Glomerular visceral epithelial cell (primary cell): ENCODE data around the gene FKBP1C.
"Not testable (repeated sequence)": the region's sequence is repeated elsewhere in the genome, so short reads cannot be mapped to it uniquely, and the experiment has no call there.

ENCODE experiments used
- DNase-seq: peaks from one replicate; pipeline ENCODE4 v3.0.0-alpha.2; 2016; ENCODE audit errors: extremely low spot score

Gene FKBP1C

DNA sequence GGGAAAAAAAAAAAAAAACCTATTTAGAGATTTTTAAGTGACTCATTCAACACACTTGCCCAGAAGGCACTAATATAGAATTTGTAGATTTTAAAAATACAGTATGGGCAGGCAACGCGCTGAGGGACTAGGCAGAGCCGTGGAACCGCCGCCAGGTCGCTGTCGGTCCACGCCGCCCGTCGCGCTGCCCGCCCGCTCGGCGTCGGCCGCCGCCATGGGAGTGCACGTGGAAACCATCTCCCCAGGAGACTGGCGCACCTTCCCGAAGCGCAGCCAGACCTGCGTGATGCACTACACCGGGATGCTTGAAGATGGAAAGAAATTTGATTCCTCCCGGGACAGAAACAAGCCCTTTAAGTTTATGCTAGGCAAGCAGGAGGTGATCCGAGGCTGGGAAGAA is at the start of gene FKBP1C:
TSS of gene FKBP1C (plus strand) at position 127 of the 400 bp plus-strand sequence.
- DNase-seq = not testable (repeated sequence)

DNA sequence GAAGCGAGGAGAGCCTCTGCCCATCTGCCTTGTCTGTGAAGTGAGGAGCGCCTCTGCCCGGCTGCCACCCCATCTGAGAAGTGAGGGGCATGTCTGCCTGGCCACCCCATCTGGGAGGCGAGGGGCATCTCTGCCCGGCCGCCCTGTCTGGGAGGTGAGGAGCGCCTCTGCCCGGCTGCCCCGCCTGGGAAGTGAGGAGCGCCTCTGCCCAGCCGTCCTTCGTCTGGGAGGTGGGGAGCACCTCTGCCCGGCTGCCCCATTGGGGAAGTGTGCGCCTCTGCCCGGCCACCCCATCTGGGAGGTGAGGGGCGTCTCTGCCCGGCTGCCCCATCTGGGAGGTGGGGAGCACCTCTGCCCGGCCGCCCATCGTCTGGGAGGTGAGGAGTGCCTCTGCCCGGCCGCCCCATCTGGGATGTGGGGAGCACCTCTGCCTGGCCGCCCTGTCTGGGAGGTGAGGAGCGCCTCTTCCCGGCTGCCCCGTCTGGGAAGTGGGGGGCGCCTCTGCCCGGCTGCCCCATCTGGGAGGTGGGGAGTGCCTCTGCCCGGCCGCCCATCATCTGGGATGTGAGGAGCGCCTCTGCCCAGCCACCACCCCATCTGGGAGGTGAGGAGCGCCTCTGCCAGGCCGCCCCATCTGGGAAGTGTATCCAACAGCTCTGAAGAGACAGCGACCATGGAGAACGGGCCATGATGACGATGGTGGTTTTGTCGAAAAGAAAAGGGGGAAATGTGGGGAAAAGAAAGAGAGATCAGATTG is 47.0 kb upstream of the FKBP1C start:
- DNase-seq = not testable (repeated sequence)

DNA sequence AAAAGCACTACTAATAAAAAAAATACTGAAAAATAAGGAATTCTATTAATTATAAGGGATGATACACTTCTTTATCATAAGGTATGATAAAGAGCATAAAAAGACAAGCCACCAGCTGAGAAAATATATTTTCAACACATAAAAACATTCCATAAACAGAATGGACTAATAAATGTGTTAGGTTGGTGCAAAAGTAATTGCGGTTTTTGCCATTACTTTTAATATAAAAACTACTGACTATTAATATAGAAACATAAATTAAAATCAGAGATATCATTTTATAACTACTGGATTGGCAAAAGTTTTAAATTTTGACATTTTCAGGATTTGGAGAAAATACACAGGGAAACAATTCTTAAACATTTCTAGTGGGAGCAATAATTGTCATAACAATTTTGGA is 37.1 kb upstream of the FKBP1C start:
- DNase-seq = no peak

DNA sequence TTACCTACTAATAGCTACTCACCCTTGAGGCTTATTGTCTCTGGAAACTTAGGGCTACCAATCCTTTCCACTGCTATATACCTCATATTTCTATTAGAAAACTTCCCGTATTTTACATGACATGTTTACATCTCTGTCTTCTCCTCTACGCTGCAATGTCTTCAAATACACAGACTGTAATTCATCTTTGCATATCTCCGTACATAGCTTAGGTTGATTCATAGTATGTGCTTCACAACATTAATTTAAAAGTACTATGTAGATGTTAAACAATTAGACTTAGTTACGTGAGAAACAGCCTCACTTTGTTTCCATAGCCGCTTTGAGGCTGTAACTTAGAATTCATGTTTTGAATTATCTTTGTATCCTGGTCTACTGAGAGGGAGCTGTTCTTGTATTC is 35.1 kb upstream of the FKBP1C start:
- no peak for DNase-seq

DNA sequence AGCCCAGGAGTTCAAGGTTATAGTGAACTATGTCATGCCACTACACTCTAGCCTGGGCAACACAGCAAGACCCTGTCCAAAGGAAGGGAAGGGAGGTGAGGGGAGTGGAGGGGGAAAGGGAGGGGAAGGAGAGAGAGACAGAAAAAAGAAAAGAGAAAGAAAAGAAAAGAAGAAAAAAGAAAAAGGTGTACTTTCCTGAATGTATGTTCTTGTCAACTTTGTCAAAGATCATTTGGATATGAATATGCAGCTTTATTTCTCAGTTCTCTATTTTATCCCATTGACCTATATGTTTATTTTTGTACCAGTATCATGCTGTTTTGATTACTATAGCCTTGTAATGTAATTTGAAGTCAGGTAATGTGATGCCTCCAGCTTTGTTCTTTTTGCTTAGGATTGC is 30.9 kb upstream of the FKBP1C start:
- DNase-seq = no peak

DNA sequence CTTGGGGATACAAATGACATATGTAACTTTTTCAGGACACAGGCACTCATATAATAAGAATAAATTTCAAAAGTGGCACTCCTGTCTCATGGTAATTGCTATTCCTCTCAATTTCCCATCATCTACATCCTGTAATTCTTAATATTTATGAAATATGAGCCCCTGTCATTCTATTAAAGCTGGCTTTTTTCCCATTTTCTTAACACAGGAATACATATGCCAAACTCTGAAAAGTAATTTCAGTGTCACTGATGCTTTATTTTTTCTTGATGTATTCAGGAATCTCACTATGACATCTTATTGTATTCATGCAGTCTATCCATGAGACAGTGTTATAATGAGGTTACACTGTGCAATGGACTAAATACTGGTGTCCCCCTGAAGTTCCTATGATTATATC is 24.3 kb upstream of the FKBP1C start:
- no peak for DNase-seq

DNA sequence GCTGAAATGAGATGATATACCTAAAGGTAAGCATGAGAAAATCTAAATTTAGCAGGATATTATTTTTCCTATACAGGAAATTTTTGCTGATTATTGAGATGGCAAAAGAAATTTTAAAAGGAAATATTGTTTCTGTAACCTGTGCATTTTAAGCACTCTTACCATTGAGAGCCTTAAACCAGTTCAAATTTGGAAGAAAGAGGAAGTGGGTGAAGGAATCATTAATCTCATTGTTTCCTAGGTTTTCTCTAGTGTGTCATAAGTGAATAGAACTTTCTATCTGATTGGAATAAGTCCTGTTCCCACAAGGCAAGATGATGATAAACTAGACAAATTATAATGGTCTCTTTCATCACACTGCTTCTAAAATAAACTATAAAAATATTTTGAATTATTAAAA is 22.4 kb upstream of the FKBP1C start:
- DNase-seq = no peak

DNA sequence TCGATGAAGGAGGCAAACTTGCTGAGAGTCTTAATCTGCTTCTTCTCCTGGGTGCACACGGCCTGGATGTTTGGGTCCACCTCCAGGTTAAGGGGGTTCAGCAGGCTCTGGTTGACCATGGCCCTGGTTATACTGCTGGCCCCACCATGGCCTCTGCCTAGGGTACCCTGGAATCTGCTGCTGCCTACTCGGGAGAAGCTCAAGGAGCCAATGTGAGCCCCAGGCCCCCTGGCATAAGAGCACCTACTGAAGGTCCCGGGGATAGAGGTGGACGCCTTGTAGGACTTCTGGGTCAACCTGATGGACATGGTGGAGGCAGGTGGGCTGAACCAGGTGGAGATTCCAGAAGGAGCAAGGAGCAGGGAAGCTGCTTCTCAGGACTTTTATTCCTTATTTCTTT is 17.9 kb upstream of the FKBP1C start:
- no peak for DNase-seq

DNA sequence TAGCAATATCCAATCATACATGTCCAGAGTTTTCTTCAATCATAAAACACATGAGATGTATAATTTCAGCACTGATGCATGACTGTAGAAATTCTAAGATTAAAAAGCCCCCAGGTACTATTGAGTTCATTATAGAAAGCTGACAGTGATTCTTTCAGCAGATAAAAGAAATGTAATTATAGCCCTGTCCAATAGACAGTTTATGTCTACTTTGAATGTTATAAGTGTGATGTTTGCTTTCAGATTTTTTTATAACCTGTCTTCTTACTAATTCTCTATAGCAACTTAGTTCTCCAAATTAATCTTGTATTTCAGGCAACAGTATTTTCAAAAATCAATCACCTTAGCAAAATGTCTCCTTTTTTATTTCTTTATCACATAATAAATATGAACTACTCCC is 13.5 kb upstream of the FKBP1C start:
- DNase-seq = no peak

DNA sequence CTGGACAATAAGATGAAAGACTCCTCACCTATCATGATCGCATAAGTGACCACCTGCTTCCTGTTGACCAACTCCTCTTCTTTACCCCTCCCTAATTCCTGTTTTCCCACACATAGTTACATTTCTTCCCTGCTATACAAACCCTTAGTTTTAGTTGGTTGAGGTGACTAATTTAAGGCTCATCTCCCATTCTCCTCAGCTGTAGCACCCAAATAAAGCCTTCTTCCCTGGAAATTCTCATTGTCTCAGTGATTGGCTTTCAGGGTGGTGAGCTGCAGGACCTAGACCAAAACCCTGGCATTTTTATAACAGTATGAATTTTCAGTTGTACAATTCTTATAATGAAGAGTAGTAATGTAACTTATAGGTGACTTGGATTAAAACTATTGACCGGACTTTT is 2.1 kb downstream of the FKBP1C start:
- no peak for DNase-seq

DNA sequence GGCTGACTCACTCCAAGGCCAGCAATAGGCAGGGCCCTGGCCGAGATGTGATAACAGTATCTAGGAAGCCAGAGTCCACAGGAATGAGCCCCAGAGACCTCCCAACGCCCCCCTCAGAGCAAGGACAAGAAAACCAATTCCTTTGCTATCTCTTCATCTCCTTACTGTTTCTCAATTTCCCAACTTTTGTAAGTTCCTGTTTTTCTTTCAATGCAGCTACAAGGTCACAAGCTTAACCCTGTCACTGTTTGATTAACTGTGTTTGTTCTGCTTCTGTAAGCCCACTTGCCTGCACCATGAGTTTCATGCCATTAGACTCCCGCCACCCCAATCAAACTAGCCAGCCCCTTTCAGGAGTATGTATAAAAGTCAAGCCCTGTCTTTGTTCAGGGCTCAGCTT is 3.5 kb downstream of the FKBP1C start:
- DNase-seq = no peak

DNA sequence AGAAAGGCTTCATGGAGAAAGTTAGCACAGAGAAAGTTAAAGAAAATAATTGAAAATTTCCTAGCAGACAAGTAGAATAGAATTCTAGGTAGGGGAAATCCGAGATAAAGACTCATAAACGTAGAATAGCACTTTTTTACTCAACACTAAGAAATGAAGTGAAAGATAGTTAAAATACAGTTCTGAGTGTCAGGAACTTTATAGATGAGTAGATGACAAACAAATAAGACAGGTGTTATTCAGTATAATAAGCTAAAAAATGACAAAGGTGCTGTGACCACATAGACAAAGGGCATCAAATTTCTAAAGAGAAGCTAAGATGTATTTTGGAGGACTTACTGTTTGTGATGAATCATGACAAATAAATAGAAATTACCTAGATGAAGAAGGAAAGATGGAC is 12.9 kb downstream of the FKBP1C start:
- no peak for DNase-seq

DNA sequence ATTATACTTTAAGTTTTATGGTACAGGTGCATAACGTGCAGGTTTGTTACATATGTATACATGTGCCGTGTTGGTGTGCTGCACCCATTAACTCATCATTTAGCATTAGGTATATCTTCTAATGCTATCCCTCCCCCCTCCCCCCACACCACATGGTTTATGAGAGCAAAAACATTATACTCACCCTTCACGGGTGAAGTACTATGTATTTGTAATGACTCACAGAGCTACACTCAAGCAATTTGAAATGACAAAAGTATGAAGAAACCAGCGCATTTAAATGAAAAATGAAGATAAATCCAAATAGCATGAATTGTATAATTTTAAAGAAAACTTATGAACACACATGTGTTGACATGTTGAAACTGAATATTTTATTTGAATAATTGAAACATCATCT is 14.7 kb downstream of the FKBP1C start:
- DNase-seq = peak; percentile 24

DNA sequence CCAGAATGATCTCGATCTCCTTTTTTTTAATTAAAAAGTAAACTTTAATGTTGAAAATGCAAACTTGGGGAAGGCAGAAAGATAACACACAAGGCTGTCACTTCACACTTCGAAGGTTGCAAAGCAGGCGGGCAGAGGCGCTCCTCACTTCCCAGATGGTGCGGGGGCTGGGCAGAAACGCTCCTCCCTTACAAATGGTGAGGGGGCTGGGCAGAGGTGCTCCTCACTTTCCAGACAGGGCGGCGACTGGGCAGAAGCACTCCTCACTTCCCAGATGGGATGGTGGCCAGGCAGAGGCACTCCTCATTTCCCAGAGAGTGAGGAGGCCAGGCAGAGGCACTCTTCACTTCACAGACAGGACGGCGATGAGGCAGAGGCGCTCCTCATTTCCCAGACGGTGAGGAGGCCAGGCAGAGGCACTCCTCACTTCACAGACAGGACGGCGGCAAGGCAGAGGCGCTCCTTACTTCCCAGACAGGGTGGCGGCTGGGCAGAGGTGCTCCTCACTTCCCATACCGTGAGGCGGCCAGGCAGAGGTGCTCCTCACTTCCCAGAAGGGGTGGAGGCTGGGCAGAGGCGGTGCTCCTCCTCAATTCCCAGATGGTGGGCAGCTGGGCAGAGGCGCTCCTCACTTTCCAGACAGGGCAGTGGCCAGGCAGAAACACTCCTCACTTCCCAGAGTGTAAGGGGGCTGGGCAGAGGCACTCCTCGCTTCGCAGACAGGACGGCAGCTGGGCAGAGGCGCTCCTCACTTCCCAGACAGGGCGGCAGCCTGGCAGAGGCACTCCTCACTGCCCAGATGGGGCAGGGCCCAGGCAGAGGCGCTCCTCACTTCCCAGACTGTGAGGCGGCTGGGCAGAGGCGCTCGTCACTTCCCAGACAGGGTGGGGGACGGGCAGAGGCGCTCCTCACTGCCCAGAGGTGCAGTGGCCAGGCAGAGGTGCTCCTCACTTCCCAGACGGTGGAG is 16.9 kb downstream of the FKBP1C start:
- DNase-seq = not testable (repeated sequence)

DNA sequence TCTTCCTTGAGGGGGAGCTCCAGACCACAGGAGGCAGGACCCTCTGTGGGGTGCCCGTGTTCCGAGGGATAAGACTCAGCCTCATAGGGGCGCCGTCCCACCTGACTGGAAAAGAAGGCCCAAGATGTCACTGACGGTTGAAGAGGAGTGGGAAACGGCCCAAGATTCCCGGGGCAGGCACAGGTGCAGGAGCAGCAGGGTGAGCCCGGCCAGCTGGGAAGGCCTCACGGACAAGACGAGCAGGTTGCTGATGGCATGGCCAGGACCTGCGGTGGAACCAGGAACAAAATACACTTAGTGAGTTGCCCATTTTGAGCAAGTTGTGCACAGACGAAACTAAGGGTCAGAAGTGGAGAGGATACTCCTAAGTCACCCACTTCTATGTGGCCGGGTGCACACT is 18.8 kb downstream of the FKBP1C start:
- DNase-seq = not testable (repeated sequence)

DNA sequence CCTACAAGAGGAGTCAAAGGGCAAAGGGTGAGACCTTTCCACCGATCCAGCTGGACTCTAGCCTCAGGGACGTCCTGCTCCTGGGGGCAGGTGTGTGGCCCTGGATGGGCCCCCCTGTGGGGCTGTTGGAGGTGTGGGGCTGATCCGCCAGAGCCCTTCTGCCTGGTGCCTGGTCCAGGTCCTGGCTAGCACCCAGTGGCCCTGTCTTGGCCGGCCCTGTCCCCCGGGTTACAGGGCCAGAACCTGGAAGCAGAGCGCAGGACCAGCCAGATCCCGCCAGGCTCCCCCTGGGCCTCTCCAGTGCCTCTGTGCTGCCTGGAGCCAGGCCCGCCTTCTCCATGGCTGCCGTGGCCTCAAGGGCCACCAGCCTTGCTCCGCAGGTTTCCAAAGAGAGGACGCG is 19.2 kb downstream of the FKBP1C start:
- not testable (repeated sequence) for DNase-seq

DNA sequence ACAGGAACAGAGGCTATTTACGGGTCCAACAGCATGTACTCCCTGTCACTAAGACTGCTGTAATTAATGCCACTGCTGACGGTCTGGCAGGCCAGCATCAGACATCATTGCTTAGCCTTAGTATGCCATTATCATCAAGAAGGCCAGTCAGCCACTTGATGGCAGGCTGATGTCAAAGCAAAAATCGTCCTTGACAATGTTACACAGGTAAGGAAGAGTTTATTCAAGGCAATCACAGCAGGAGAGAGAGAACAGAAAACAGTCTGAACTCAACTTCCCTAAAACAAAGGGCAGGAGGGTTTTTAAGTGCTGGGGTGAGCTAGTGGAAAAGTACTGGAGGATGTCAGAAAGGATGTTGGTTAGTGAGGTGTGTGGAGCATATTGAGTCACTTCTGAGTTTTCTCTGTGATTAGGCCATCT is 25.1 kb downstream of the FKBP1C start:
- no peak for DNase-seq

DNA sequence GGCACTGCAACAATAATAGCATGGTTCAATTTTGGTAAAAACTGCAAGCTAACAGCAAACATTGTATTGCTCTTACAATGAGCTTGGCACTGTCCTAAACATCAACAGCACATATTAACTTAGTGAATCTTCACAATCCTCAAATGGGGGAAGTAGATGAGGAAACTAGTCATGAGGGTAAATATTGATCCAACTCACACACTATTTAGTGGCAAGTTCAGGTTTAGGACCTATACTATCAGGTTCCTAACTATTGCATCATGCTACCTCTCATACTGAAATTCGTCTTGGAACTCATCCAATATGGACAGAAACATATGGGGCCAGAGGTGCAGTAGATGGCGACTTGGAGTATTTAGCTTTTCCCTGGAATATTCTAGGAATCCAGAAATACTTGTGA is 34.2 kb downstream of the FKBP1C start:
- no peak for DNase-seq

DNA sequence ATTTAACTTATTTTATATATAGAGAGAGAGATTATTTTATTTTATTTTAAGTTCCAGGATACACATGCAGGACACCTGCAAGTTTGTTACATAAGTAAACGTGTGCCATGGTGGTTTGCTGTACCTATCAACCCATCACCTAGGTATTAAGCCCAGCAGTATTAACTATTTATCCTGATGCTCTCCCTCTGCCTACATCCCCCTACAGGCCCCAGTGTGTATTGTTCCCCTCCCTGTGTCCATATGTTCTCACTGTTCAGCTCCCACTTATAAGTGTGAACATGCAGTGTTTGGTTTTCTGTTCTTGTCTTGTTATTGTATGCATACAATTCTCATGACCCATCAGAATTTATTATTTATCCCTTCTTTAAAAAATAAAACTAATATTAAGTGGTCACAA is 34.6 kb downstream of the FKBP1C start:
- no peak for DNase-seq

DNA sequence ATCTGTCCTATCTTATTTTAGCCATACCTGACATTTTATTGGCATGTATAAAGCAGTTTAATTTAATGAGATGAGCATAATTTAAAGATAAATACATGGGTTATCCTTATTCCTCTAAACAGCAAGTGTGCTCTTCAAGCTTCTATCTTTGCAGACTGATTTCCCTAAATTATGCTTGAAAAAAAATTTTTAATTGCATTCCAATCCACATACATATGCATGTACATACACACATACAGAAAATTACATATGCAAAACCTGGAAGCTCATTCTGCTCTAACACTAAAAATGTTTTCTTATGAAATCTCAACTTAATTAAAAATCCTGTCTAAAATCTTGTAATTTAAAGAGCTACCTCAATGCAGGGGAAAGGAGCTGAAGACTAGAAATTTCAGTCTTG is 35.3 kb downstream of the FKBP1C start:
- DNase-seq = no peak

DNA sequence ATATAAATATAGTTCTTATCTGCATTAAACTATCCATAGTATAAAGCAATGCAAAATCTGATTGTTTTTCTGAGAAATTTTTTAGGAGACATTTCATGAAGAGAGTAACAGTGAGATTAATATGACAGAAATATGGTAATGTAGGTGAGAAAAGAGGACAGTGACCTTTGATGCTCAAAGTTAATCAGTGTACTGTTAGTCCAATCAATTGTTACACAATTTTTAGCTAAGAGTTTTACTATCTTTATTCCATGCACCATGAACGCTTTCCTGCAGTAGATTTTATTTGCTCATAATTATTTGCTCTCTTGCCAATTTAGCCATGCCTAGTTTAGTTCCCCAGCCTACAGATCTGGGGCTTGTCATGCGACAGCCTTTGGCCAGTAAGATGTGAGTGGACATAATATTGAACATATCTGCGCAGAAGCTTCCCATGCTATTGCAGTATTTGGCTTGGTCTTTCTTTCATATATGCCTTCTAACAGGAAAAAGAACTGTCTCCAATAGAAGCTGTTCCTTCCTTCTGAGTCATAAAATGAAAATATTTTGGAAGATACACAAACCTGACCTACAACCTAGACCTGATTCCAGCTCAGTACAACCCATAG is 38.7 kb downstream of the FKBP1C start:
- DNase-seq = no peak

DNA sequence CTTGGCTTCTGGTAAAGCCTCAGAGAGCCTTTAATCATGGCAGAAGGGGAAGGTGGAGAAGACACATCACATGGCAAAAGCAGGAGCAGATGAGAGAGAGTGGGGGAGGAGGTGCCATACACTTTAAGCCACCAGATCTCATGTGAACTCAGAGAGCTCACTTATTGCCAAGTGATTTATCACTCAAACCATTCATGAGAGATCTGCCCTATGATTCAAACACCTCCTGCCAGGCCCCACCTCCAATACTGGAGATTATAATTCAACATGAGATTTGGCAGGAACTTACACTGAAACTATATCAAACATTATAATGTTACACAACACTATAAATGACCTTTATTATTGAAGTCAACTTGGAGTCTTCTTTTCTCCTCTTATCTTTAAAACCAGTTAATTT is 47.9 kb downstream of the FKBP1C start:
- DNase-seq = no peak

DNA sequence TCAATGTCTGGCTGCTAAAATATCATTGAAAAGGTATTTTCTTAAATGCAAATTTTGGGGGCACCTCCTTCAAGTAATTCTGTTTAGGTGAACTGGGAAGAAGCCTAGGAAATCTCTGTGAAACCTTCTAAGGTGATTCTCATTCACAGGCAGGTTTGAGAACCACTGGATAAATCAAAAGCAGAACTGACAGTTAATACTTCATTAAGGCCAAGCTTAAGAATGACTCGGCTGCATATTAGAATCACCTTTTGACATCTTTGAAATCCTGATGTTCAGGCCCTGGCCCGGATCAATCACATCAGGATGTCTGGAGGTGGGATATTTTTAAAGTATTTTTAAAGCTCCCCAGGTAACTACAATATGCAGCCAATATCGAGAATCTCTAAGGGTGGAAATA is 50.6 kb downstream of the FKBP1C start:
- DNase-seq = no peak
